Endothelial cell of umbilical vein (primary cell): Measurements from ENCODE around the gene SPATA33. TPM values are rescaled to one million over a fixed set of nuclear protein-coding genes. Genes with fewer than 3 reads are reported as not detected.

Experiments used
- BruUV-seq: library from RNA; stranded (reverse); fragments of 400-500 nt; replicated peaks from 2 replicates; lab custom pipeline; 2021; lab: Mats Ljungman, UMichigan
- CTCF ChIA-PET: fragments of 300-600, 350-600 bp; sonication (Branson Sonifier 250); formaldehyde crosslinking; loops from one replicate; lab custom pipeline; 2021; ENCODE audit warnings: antibody characterized with exemption, inconsistent platforms; lab: Charles Lee
- POLR2A ChIA-PET: fragments of 300-600, 350-600 bp; sonication (Branson Sonifier 250); formaldehyde crosslinking; loops from one replicate; lab custom pipeline; 2021; ENCODE audit warnings: antibody characterized with exemption, inconsistent platforms; lab: Charles Lee
- DNase-seq: peaks from one replicate; pipeline ENCODE4 v3.0.0-alpha.2; 2011; ENCODE audit warnings: low read depth, low spot score
- FAIRE-seq: peaks from 2 replicates; lab custom pipeline; 2011; peaks lifted over from hg19 to GRCh38; lab: Jason Lieb, UNC
- H2AFZ ChIP-seq: 2 replicates; pipeline ENCODE4 v1.6.0; 2012; ENCODE audit warnings: low read depth, low read length, control low read depth, inconsistent platforms
- H3K27ac ChIP-seq: 2 replicates; pipeline ENCODE4 v1.5.1; 2011; ENCODE audit warnings: low read depth, mild to moderate bottlenecking, control low read depth, low read length, moderate library complexity; ENCODE audit not compliant: insufficient read depth
- H3K27me3 ChIP-seq, 2 experiments: 2 replicates each; pipeline versions ENCODE4 v1.6.0 to v1.6.1; 2011; ENCODE audit warnings: low read length in 2 of 2, mixed read lengths in 1 of 2; ENCODE audit not compliant: control insufficient read depth in 2 of 2, insufficient read depth in 2 of 2
- H3K36me3 ChIP-seq, 2 experiments: 2 replicates in 1 of 2; 3 replicates in 1 of 2; pipeline ENCODE4 v1.5.1; 2011; ENCODE audit warnings: low read length in 2 of 2, mild to moderate bottlenecking in 1 of 2, moderate library complexity in 1 of 2; ENCODE audit not compliant: control insufficient read depth in 2 of 2, insufficient read depth in 2 of 2; ENCODE audit errors: extremely low read depth in 1 of 2
- H3K4me1 ChIP-seq: 3 replicates; pipeline ENCODE4 v1.5.1; 2011; ENCODE audit warnings: mild to moderate bottlenecking, low read length; ENCODE audit not compliant: control insufficient read depth, insufficient read depth; ENCODE audit errors: extremely low read depth
- H3K4me2 ChIP-seq: 2 replicates; pipeline ENCODE4 v1.6.1; 2011; ENCODE audit warnings: low read length, control low read depth, mixed read lengths; ENCODE audit not compliant: insufficient read depth
- H3K4me3 ChIP-seq, 3 experiments: fragments of 200-600 bp in 1 of 3; sonication (generic), shearing (Covaris generic) in 1 of 3; replicated peaks in 1 of 3; 2 replicates each; pipeline ENCODE4 v1.5.1; 2011 to 2016; ENCODE audit warnings: control low read depth in 3 of 3, low read length in 3 of 3, mild to moderate bottlenecking in 2 of 3, inconsistent platforms in 1 of 3, low read depth in 1 of 3, moderate library complexity in 1 of 3; ENCODE audit not compliant: insufficient read depth in 1 of 3
- H3K79me2 ChIP-seq: 2 replicates; pipeline ENCODE4 v1.6.0; 2012; ENCODE audit warnings: low read length, inconsistent platforms; ENCODE audit not compliant: control insufficient read depth, insufficient read depth
- H3K9ac ChIP-seq: replicated peaks from 2 replicates; pipeline ENCODE3; 2011; ENCODE audit warnings: low read length, control low read depth; ENCODE audit not compliant: insufficient read depth; ENCODE audit errors: extremely low read depth
- H3K9me1 ChIP-seq: replicated peaks from 3 replicates; pipeline ENCODE4 v1.6.0; 2011; ENCODE audit warnings: mild to moderate bottlenecking, low read length; ENCODE audit not compliant: control insufficient read depth, insufficient read depth; ENCODE audit errors: extremely low read depth
- H3K9me3 ChIP-seq: replicated peaks from 2 replicates; pipeline ENCODE4 v1.5.1; 2012; ENCODE audit warnings: low read length, inconsistent platforms; ENCODE audit not compliant: control insufficient read depth, insufficient read depth
- H4K20me1 ChIP-seq: replicated peaks from 2 replicates; pipeline ENCODE3; 2011; ENCODE audit warnings: mild to moderate bottlenecking, low read length; ENCODE audit not compliant: control insufficient read depth, insufficient read depth; ENCODE audit errors: extremely low read depth
- CTCF ChIP-seq, 2 donors: IDR thresholded peaks; 1 replicate in 1 of 2; 2 replicates in 1 of 2; pipeline ENCODE4 v1.5.1; 2011; ENCODE audit warnings: low read length in 2 of 2, mild to moderate bottlenecking in 2 of 2, moderate library complexity in 2 of 2, control low read depth in 1 of 2, inconsistent platforms in 1 of 2, low read depth in 1 of 2; ENCODE audit not compliant: insufficient read depth in 1 of 2; ENCODE audit errors: extremely low read depth in 1 of 2
- EZH2 ChIP-seq: IDR thresholded peaks from 2 replicates; pipeline ENCODE4 v1.6.1; 2012; ENCODE audit warnings: borderline replicate concordance, low read depth, mild to moderate bottlenecking, moderate library complexity, low read length, inconsistent platforms; ENCODE audit not compliant: severe bottlenecking
- FOS ChIP-seq: IDR thresholded peaks from 2 replicates; pipeline ENCODE4 v1.6.1; 2011; ENCODE audit warnings: mild to moderate bottlenecking, low read length, moderate library complexity, borderline replicate concordance; ENCODE audit not compliant: insufficient read depth
- GATA2 ChIP-seq: IDR thresholded peaks from 2 replicates; pipeline ENCODE4 v1.7.0; 2011; ENCODE audit warnings: low read depth, mild to moderate bottlenecking, moderate library complexity, mixed read lengths, low read length; ENCODE audit not compliant: insufficient read length, insufficient read depth
- JUN ChIP-seq: IDR thresholded peaks from 2 replicates; pipeline ENCODE4 v1.6.1; 2011; ENCODE audit warnings: borderline replicate concordance, low read depth; ENCODE audit not compliant: insufficient read length, insufficient read depth
- MAX ChIP-seq: IDR thresholded peaks from 2 replicates; pipeline ENCODE4 v1.6.1; 2011; ENCODE audit not compliant: insufficient read depth, insufficient read length
- MYC ChIP-seq: IDR thresholded peaks from one replicate; pipeline ENCODE4 v1.6.1; 2011; ENCODE audit warnings: mild to moderate bottlenecking, low read depth, low read length
- POLR2A ChIP-seq: IDR thresholded peaks from 2 replicates; pipeline ENCODE4 v1.6.1; 2012; ENCODE audit warnings: low read depth, mild to moderate bottlenecking, control low read depth, low read length
- POLR2AphosphoS5 ChIP-seq: IDR thresholded peaks from 2 replicates; pipeline ENCODE4 v1.6.1; 2012; ENCODE audit warnings: low read depth, mild to moderate bottlenecking, control low read depth, low read length, moderate library complexity; ENCODE audit not compliant: insufficient read depth
- dilution Hi-C: fragments of 300-500 bp; cut with MboI; formaldehyde crosslinking; loops from one replicate; pipeline ENCODE4 v1.15.0; 2019; ENCODE audit warnings: low sequenced_read_pairs; ENCODE audit not compliant: extremely low pct_ligation_motif_present
- intact Hi-C: fragments of 100-400 bp; cut with micrococcal nuclease; formaldehyde crosslinking; loops from one replicate; pipeline ENCODE4 v1.10.0; 2022
- polyA plus RNA-seq, 4 experiments: library from polyadenylated mRNA; depleted of rRNA in 3 of 4; stranded (reverse) in 3 of 4; unstranded in 1 of 4; fragments of >200 nt; gene quantifications; 2 replicates each; pipeline versions ENCODE4 v1.2.1 to v1.2.3, GENCODE V29; 2011 to 2012; ENCODE audit warnings: missing spikeins in 1 of 4
- total RNA-seq: library from RNA; stranded (reverse); gene quantifications from 2 replicates; pipeline ENCODE4 v1.2.3, GENCODE V29; 2021

The SPATA33 gene
- total and polyA plus RNA-seq, 2 donors (not counting 3 experiments of a cell fraction or from before 2014, with no cell fraction given) = 3.5 to 11.4 TPM

GRCh38 chr16:89691986-89692569 lies 34.4 kb downstream of the SPATA33 start:
- Histone ChIP-seq H3K9me3 (no peaks in the 10 kb centered on the region), H3K27ac (no peak overlapping the region), H3K9me1 (no peaks in the 10 kb centered on the region), H3K4me2 (no peak overlapping the region), H3K9ac (no peak overlapping the region), H3K27me3 (no peaks in the 10 kb centered on the region), H3K4me3 (no peak overlapping the region), H3K79me2 (peaks cover 9% of the 10 kb centered on the region), H3K36me3 (peaks cover 3 to 39% of the 10 kb centered on the region in 2 experiments), H3K4me1 (peaks cover 4% of the 10 kb centered on the region), H2AFZ (no peak overlapping the region), H4K20me1 (no peaks in the 10 kb centered on the region)
- dilution Hi-C loops (no loop called here), intact Hi-C loops (no loop called here)
- TF ChIP-seq EZH2 (no peak), POLR2AphosphoS5 (no peak), MAX (no peak), MYC (no peak), JUN (no peak), POLR2A (no peak), CTCF (IDR thresholded peaks at IDR 0.05; ENCODE audit: extremely low read depth in 1 of 2, insufficient read depth in 1 of 2, low read depth in 1 of 2, low read length in 2 of 2) (no peak), FOS (no peak), GATA2 (no peak)
- no peak for FAIRE-seq
- no TSS peak for BruUV-seq
- DNase-seq = no peak
- ChIA-PET POLR2A (no interaction called here), CTCF (no interaction called here)
